ENCODE measurements around the gene SLC66A2.

The SLC66A2 gene

GRCh38 chr18:79852561-79853302 lies 98.7 kb downstream of the SLC66A2 start:
- in situ Hi-C loops (cut with MboI; ENCODE audit: low sequenced_read_pairs): no loop called here
